ENCODE results near the gene KIF2C. TPM values are rescaled to one million over a fixed set of nuclear protein-coding genes. Genes with fewer than 3 reads are reported as not detected.
A peak's percentile ranks its signal among the peaks of the same experiment; 100 is the strongest.

Gene KIF2C
- total and polyA plus RNA-seq, 9 of the 15 experiments (the other 6 are each of a cell fraction or from before 2014, with no cell fraction given) = 84.9 to 226 (median 169) TPM

DNA sequence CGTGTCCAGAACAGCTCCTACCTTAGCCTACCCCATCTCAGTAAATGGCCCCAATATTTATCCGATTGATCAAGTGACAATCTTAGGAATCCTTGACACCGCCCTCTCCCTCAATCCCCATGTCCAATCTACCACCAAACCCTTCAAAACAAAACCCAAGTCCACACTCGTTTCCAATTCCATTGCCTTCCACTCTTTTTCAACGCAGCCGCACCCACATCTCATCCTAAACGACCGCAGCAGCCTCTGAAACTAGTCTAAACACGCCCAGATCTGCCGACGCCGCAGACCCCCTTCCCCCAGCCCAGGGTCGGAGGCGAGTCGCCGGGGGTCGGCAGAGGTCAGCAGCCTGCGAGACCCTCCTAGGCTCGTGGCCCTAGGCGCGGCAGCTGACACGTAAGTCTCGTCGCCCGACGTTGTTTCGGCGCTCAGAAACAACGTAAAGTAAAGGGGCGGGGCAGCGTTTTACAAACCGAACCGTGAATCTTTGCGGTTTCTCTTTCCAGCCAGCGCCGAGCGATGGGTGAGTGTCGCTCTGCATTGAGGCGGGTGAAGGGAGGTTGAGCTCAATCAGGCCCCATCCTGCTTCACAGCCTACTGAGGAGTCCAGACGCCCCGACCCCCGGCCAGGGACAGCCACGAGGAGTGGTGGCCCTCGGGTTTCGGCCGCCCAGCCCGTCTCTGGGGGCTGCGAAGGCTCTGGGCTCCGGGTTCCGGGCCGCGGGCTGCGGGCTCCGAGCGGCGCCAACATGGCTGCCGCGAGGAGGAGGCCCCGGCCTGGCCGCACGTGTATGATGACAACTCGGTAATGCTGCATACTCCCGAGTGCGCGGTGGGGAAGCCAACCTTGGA lies 35.7 kb downstream of the KIF2C start, which contains the start of gene RPS8 (continued):
- TF ChIP-seq MNT (conservative IDR thresholded peaks at IDR 0.05) (peak; percentile 96 to 98), ZFP1 (CRISPR knock-in tag; IDR thresholded peaks at IDR 0.05) (no peak), RERE (CRISPR knock-in tag; IDR thresholded peaks at IDR 0.05; ENCODE audit: borderline replicate concordance) (no peak), ZBTB26 (CRISPR knock-in tag; IDR thresholded peaks at IDR 0.05) (peak; percentile 91; the same call in 1 of the 2 replicates), STAT6 (CRISPR knock-in tag; IDR thresholded peaks at IDR 0.05) (no peak; the same call in 1 of the 2 replicates), CC2D1A (IDR thresholded peaks at IDR 0.05) (peak; percentile 69), CSDE1 (IDR thresholded peaks at IDR 0.05) (peak in 1 of 2 experiments; percentile 96; a peak in 2 of 4 replicates), CREM (IDR thresholded peaks at IDR 0.05; ENCODE audit: low read depth) (peak; percentile 100), MXD1 (CRISPR knock-in tag; IDR thresholded peaks at IDR 0.05; ENCODE audit: borderline replicate concordance, poor library complexity, severe bottlenecking) (peak; percentile 72)
- TF ChIP-seq, protein P1, sequence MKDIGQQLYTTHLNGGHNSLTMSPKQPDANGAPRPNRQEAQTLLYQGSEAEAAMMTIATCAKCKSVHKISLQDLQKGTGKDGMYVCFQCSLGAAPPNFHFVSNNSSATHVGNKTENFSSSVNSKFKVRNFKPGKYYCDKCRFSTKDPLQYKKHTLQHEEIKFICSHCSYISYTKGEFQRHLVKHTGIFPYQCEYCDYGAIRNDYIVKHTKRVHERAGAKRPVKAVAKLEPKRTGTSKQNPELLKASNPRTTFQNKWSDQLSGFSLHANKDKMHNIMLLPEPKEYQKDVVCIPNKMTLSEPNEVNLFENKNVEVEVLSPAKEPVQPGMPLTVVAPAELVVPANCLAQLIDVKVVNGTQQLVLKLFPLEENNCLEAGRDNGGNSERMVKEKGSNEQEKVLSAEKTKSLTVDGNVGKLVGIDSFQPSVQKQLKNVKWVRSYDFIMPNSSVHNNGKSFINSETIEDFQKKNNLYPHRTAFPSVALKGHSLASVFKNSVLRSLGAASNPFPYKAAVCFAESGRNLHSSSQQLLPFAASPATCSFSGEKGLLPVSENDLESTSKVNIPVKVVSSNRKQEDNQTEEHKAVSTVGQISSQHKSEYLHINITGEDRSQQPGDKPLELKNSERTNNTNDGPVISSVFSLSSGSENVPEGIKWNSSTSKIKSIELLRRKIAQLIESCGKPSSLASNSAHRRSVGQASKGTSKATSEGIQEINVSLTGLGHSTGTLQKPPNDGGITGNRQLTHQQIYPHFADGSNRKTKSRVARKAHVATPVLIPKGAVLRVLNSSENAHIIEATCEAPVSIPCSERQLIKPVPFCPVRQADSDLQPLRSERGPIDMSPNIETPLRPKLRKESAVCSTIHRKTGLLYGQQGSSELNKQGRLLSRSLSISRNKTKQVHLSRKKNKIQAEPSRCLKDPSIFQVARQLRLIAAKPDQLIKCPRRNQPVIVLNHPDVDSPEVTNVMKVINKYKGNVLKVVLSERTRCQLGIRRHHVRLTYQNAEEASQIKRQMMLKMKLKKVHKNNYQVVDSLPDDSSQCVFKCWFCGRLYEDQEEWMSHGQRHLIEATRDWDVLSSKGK (CRISPR knock-in tag; IDR thresholded peaks at IDR 0.05) = no peak

Measured in K562 (cell line).